Mesendoderm (in vitro differentiated cells): ENCODE measurements around the gene DDX60.
A peak's percentile ranks its signal among the peaks of the same experiment; 100 is the strongest.

ENCODE experiments used
- DNase-seq: peaks from one replicate; pipeline ENCODE4 v3.0.0; 2013
- H2AK5ac ChIP-seq: 2 replicates; pipeline ENCODE4 v1.6.1; 2013; ENCODE audit warnings: low read length, inconsistent platforms
- H2BK120ac ChIP-seq: 2 replicates; pipeline ENCODE4 v1.6.1; 2013; ENCODE audit warnings: low read depth, mild to moderate bottlenecking, low read length, moderate library complexity, mixed read lengths
- H2BK15ac ChIP-seq: replicated peaks from 2 replicates; pipeline ENCODE4 v1.6.1; 2013; ENCODE audit warnings: low read depth, mild to moderate bottlenecking, moderate library complexity
- H2BK5ac ChIP-seq: 2 replicates; pipeline ENCODE4 v1.6.1; 2013; ENCODE audit warnings: low read length, inconsistent platforms
- H3K18ac ChIP-seq: 2 replicates; pipeline ENCODE4 v1.6.1; 2013; ENCODE audit warnings: mild to moderate bottlenecking, low read length, mixed read lengths
- H3K23ac ChIP-seq: one replicate; pipeline ENCODE4 v1.6.1; 2013; ENCODE audit warnings: low read length
- H3K27ac ChIP-seq: 2 replicates; pipeline ENCODE4 v1.5.1; 2013; ENCODE audit warnings: low read depth, mild to moderate bottlenecking, inconsistent platforms, low read length, moderate library complexity
- H3K27me3 ChIP-seq: 2 replicates; pipeline ENCODE4 v1.6.1; 2013; ENCODE audit warnings: low read length, control low read depth, mild to moderate bottlenecking, inconsistent platforms; ENCODE audit not compliant: insufficient read depth, poor library complexity
- H3K36me3 ChIP-seq: 2 replicates; pipeline ENCODE4 v1.6.1; 2013; ENCODE audit warnings: low read length, inconsistent platforms; ENCODE audit not compliant: control insufficient read depth, insufficient read depth
- H3K4ac ChIP-seq: one replicate; pipeline ENCODE4 v1.6.1; 2013; ENCODE audit warnings: low read depth, mild to moderate bottlenecking, low read length, moderate library complexity
- H3K4me1 ChIP-seq: 2 replicates; pipeline ENCODE4 v1.6.1; 2013; ENCODE audit warnings: low read depth, low read length, inconsistent platforms; ENCODE audit not compliant: control insufficient read depth
- H3K4me2 ChIP-seq: 2 replicates; pipeline ENCODE4 v1.6.1; 2013; ENCODE audit warnings: low read length
- H3K4me3 ChIP-seq: 2 replicates; pipeline ENCODE4 v1.5.1; 2013; ENCODE audit warnings: mild to moderate bottlenecking, low read length
- H3K56ac ChIP-seq: one replicate; pipeline ENCODE4 v1.6.1; 2013; ENCODE audit warnings: low read length
- H3K79me1 ChIP-seq: 2 replicates; pipeline ENCODE4 v1.6.1; 2013; ENCODE audit warnings: low read length, inconsistent platforms
- H3K79me2 ChIP-seq: 2 replicates; pipeline ENCODE4 v1.6.1; 2013; ENCODE audit warnings: mild to moderate bottlenecking, low read length; ENCODE audit not compliant: control insufficient read depth, insufficient read depth
- H3K9ac ChIP-seq: 2 replicates; pipeline ENCODE4 v1.6.1; 2013; ENCODE audit warnings: low read length, inconsistent platforms
- H4K5ac ChIP-seq: one replicate; pipeline ENCODE4 v1.6.1; 2013; ENCODE audit warnings: low read length
- H4K8ac ChIP-seq: one replicate; pipeline ENCODE4 v1.6.1; 2013; ENCODE audit warnings: low read depth, mild to moderate bottlenecking, control low read depth, low read length, moderate library complexity
- WGBS: extraction: QIAGEN DNeasy Blood & Tissue Kit; methylation state at CpG from one replicate; pipeline ENCODE4 v1.1.7; 2013; ENCODE audit warnings: low lambda C conversion rate, missing lambda C conversion rate; ENCODE audit not compliant: insufficient coverage; ENCODE audit errors: extremely low coverage; 5-methylcytosine and 5-hydroxymethylcytosine counted together

DDX60 gene

DNA sequence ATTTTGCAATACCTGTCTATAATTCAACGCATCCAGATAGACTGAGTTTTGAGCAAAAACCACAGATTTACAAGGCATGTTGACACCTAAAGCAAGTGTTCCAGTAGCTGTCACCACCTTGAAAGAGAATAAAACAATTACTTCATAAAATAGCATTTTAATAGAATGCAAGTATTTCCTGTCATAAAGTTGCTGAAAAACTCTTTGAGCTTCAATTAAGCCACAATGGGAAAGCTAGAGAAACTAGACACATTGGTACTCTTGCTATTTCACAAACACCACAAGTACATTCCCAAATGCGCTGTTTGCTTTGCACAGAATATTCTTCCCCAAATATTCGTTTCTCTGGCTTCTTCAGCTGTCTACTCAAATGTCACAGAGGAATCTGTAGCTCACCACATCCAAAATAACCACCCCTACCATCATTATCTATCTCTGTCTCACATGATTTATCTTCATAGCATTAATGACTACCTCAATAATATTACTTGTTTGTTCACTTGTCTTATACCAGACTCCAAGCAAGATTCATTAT, 70.3 kb downstream of the DDX60 start:
- Histone ChIP-seq H2BK5ac (no peak overlapping the region), H4K5ac (no peak overlapping the region), H2BK15ac (no peak overlapping the region), H3K56ac (no peak overlapping the region), H3K36me3 (no peaks in the 10 kb centered on the region), H3K4me3 (no peak overlapping the region), H3K79me1 (no peaks in the 10 kb centered on the region), H3K27ac (no peak overlapping the region), H3K4me2 (no peak overlapping the region), H3K4ac (no peak overlapping the region), H3K27me3 (no peaks in the 10 kb centered on the region), H3K79me2 (no peaks in the 10 kb centered on the region), H4K8ac (no peak overlapping the region), H3K4me1 (no peaks in the 10 kb centered on the region), H2AK5ac (no peak overlapping the region), H3K18ac (no peak overlapping the region), H2BK120ac (no peak overlapping the region), H3K23ac (no peak overlapping the region), H3K9ac (no peak overlapping the region)
- no peak for DNase-seq
- no CpG with 5 or more reads among the region's 3 CpGs for WGBS

DNA sequence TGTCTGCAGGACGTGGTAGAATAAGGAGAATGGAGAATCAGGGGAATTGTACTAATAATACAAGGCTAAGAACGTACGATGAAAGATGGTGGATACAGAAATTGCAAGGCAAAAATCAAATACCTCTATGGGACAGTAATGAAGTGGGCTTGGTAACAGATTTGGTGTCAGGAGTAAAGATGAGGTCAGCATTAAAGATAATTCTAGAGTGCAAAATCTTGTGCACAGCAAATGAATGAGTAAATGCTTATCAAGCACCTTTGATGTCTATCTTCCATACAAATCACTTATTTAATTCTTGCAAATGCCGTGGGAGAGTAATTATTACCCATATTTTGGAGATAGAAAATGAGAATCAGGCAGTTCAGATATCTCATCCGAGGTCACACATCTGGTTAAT, 70.9 kb downstream of the DDX60 start:
- H3K4me3 ChIP-seq: no peak overlapping the region
- no peak overlapping the region for H3K9ac ChIP-seq
- no peak overlapping the region for H3K4ac ChIP-seq
- H3K79me2 ChIP-seq: no peaks in the 10 kb centered on the region
- H3K56ac ChIP-seq: no peak overlapping the region
- H3K18ac ChIP-seq: no peak overlapping the region
- H2AK5ac ChIP-seq: no peak overlapping the region
- H3K79me1 ChIP-seq: no peaks in the 10 kb centered on the region
- H3K27me3 ChIP-seq: no peaks in the 10 kb centered on the region
- H3K4me2 ChIP-seq: no peak overlapping the region
- DNase-seq: no peak
- H3K27ac ChIP-seq: no peak overlapping the region
- no CpG with 5 or more reads among the region's 5 CpGs for WGBS
- no peak overlapping the region for H4K5ac ChIP-seq
- no peak overlapping the region for H4K8ac ChIP-seq
- H2BK5ac ChIP-seq: no peak overlapping the region
- no peak overlapping the region for H2BK120ac ChIP-seq
- H3K4me1 ChIP-seq: no peaks in the 10 kb centered on the region
- no peak overlapping the region for H3K23ac ChIP-seq
- H2BK15ac ChIP-seq: no peak overlapping the region
- no peaks in the 10 kb centered on the region for H3K36me3 ChIP-seq

GRCh38 chr4:168241953-168242352, 76.6 kb downstream of the DDX60 start:
- WGBS: no CpG with 5 or more reads among the region's 3 CpGs
- H2BK15ac ChIP-seq: no peak overlapping the region
- H3K4me3 ChIP-seq: no peak overlapping the region
- H2BK5ac ChIP-seq: no peak overlapping the region
- no peak overlapping the region for H2AK5ac ChIP-seq
- no peak overlapping the region for H3K9ac ChIP-seq
- no peak overlapping the region for H3K4me2 ChIP-seq
- no peak overlapping the region for H2BK120ac ChIP-seq
- no peaks in the 10 kb centered on the region for H3K4me1 ChIP-seq
- H3K79me1 ChIP-seq: no peaks in the 10 kb centered on the region
- no peaks in the 10 kb centered on the region for H3K79me2 ChIP-seq
- peak; percentile 11 for DNase-seq
- no peak overlapping the region for H3K18ac ChIP-seq
- no peak overlapping the region for H3K23ac ChIP-seq
- no peaks in the 10 kb centered on the region for H3K27me3 ChIP-seq
- H3K36me3 ChIP-seq: no peaks in the 10 kb centered on the region
- H3K27ac ChIP-seq: no peak overlapping the region
- H4K5ac ChIP-seq: no peak overlapping the region
- no peak overlapping the region for H3K4ac ChIP-seq
- no peak overlapping the region for H3K56ac ChIP-seq
- H4K8ac ChIP-seq: no peak overlapping the region

GRCh38 chr4:168240821-168241220, 77.7 kb downstream of the DDX60 start:
- H4K8ac ChIP-seq: no peak overlapping the region
- H4K5ac ChIP-seq: no peak overlapping the region
- H2AK5ac ChIP-seq: no peak overlapping the region
- H3K79me1 ChIP-seq: no peaks in the 10 kb centered on the region
- no peaks in the 10 kb centered on the region for H3K79me2 ChIP-seq
- no peak overlapping the region for H3K23ac ChIP-seq
- no peaks in the 10 kb centered on the region for H3K27me3 ChIP-seq
- no peak overlapping the region for H2BK5ac ChIP-seq
- no peaks in the 10 kb centered on the region for H3K4me1 ChIP-seq
- H3K56ac ChIP-seq: no peak overlapping the region
- no CpG with 5 or more reads among the region's 2 CpGs for WGBS
- no peak overlapping the region for H3K27ac ChIP-seq
- no peak overlapping the region for H2BK120ac ChIP-seq
- H3K4ac ChIP-seq: no peak overlapping the region
- no peak overlapping the region for H3K4me3 ChIP-seq
- no peak for DNase-seq
- no peaks in the 10 kb centered on the region for H3K36me3 ChIP-seq
- no peak overlapping the region for H3K4me2 ChIP-seq
- H3K9ac ChIP-seq: no peak overlapping the region
- no peak overlapping the region for H2BK15ac ChIP-seq
- H3K18ac ChIP-seq: no peak overlapping the region

GRCh38 chr4:168221301-168221700, 97.3 kb downstream of the DDX60 start:
- no peak overlapping the region for H4K8ac ChIP-seq
- no peak overlapping the region for H3K4me2 ChIP-seq
- no peaks in the 10 kb centered on the region for H3K79me2 ChIP-seq
- no peak overlapping the region for H3K27ac ChIP-seq
- no peaks in the 10 kb centered on the region for H3K36me3 ChIP-seq
- H3K18ac ChIP-seq: no peak overlapping the region
- H2BK120ac ChIP-seq: no peak overlapping the region
- H3K4me3 ChIP-seq: no peak overlapping the region
- H2BK5ac ChIP-seq: no peak overlapping the region
- H3K23ac ChIP-seq: no peak overlapping the region
- H3K9ac ChIP-seq: no peak overlapping the region
- H3K4ac ChIP-seq: no peak overlapping the region
- no peaks in the 10 kb centered on the region for H3K27me3 ChIP-seq
- no peak overlapping the region for H2BK15ac ChIP-seq
- H3K56ac ChIP-seq: no peak overlapping the region
- no CpG with 5 or more reads among the region's 2 CpGs for WGBS
- no peaks in the 10 kb centered on the region for H3K79me1 ChIP-seq
- no peak overlapping the region for H2AK5ac ChIP-seq
- no peaks in the 10 kb centered on the region for H3K4me1 ChIP-seq
- no peak overlapping the region for H4K5ac ChIP-seq
- no peak for DNase-seq

DNA sequence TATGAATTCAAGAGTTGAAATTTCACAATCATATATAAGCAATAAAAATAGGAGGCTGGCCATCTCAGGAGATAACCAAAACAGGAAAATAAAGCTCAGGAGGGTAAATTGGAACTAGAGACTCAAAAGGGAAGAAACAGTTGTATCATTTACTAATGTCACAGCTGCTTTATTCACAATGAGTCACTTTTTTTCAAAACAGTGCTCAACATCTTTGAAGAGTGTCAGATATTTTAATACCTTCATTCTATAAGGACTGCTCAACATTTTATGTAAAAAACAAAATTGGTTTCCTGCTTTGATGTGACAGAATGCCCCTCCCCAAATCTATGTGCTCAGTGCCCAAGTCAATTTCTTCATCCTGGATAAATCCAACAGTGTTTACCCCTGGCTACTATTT, 97.7 kb downstream of the DDX60 start:
- Histone ChIP-seq H4K5ac (no peak overlapping the region), H3K4me1 (no peaks in the 10 kb centered on the region), H3K27ac (no peak overlapping the region), H2BK5ac (no peak overlapping the region), H4K8ac (no peak overlapping the region), H3K79me2 (no peaks in the 10 kb centered on the region), H3K23ac (no peak overlapping the region), H2BK120ac (no peak overlapping the region), H3K9ac (no peak overlapping the region), H2BK15ac (no peak overlapping the region), H3K4me2 (no peak overlapping the region), H2AK5ac (no peak overlapping the region), H3K4me3 (no peak overlapping the region), H3K27me3 (no peaks in the 10 kb centered on the region), H3K18ac (no peak overlapping the region), H3K79me1 (no peaks in the 10 kb centered on the region), H3K36me3 (no peaks in the 10 kb centered on the region), H3K4ac (no peak overlapping the region), H3K56ac (no peak overlapping the region)
- DNase-seq: no peak
